ENCODE results near the gene PIEZO2.

The PIEZO2 gene

GRCh38 chr18:10979411-10979810, 170.0 kb downstream of the PIEZO2 start:
- no peak for DNase-seq (ENCODE audit: insufficient read length, low spot score)
- no peak for FAIRE-seq
- no peak for TF ChIP-seq CTCF (IDR thresholded peaks at IDR 0.05; ENCODE audit: insufficient read depth, missing control alignments)

- no peak for TF ChIP-seq CTCF (IDR thresholded peaks at IDR 0.05; ENCODE audit: insufficient read depth, missing control alignments)
- no peak for FAIRE-seq
Measured at GRCh38 chr18:10977042-10977441, 172.3 kb downstream of the PIEZO2 start.

GRCh38 chr18:10973567-10974203, 175.7 kb downstream of the PIEZO2 start:
- FAIRE-seq, result no peak
- no peak for TF ChIP-seq CTCF (IDR thresholded peaks at IDR 0.05; ENCODE audit: insufficient read depth, missing control alignments)
- DNase-seq (ENCODE audit: insufficient read length, low spot score), result no peak

More at GRCh38 chr18:10977042-10977441, 172.3 kb downstream of the PIEZO2 start:
- DNase-seq (ENCODE audit: insufficient read length, low spot score), result no peak

GRCh38 chr18:10971717-10972116, 177.7 kb downstream of the PIEZO2 start:
- DNase-seq (ENCODE audit: insufficient read length, low spot score), result no peak
- TF ChIP-seq CTCF (IDR thresholded peaks at IDR 0.05; ENCODE audit: insufficient read depth, missing control alignments), result no peak
- FAIRE-seq, result no peak

GRCh38 chr18:10965119-10965518, 184.2 kb downstream of the PIEZO2 start:
- DNase-seq (ENCODE audit: insufficient read length, low spot score) (no peak), FAIRE-seq (no peak)
- no peak for TF ChIP-seq CTCF (IDR thresholded peaks at IDR 0.05; ENCODE audit: insufficient read depth, missing control alignments)

- FAIRE-seq (no peak), DNase-seq (ENCODE audit: insufficient read length, low spot score) (no peak)
- TF ChIP-seq CTCF (IDR thresholded peaks at IDR 0.05; ENCODE audit: insufficient read depth, missing control alignments), result no peak
Measured at GRCh38 chr18:10953672-10954071, 195.7 kb downstream of the PIEZO2 start.

GRCh38 chr18:10951631-10952544, 197.5 kb downstream of the PIEZO2 start:
- no peak for TF ChIP-seq CTCF (IDR thresholded peaks at IDR 0.05; ENCODE audit: insufficient read depth, missing control alignments)
- no peak for DNase-seq (ENCODE audit: insufficient read length, low spot score)
- no peak for FAIRE-seq

All from D721Med (cell line).